Endometrial microvascular endothelial cells (primary cell): ENCODE measurements around the gene TAAR5. TPM values are rescaled to one million over a fixed set of nuclear protein-coding genes. Genes with fewer than 3 reads are reported as not detected.
"Not testable (repeated sequence)": the region's sequence is repeated elsewhere in the genome, so short reads cannot be mapped to it uniquely, and the experiment has no call there.

Experiments used
- in situ Hi-C: cut with HindIII; loops from 2 replicates; pipeline ENCODE4 v1.10.0; 2017; ENCODE audit warnings: low sequenced_read_pairs, low pct_unique_long_range_greater_than_20kb; ENCODE audit errors: inconsistent ontology term
- total RNA-seq: library from RNA; depleted of rRNA; stranded (reverse); fragments of >200 nt; gene quantifications from one replicate; pipeline ENCODE4 v1.2.3, GENCODE V29; 2015; ENCODE audit errors: inconsistent ontology term

Gene TAAR5, protein sequence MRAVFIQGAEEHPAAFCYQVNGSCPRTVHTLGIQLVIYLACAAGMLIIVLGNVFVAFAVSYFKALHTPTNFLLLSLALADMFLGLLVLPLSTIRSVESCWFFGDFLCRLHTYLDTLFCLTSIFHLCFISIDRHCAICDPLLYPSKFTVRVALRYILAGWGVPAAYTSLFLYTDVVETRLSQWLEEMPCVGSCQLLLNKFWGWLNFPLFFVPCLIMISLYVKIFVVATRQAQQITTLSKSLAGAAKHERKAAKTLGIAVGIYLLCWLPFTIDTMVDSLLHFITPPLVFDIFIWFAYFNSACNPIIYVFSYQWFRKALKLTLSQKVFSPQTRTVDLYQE
- not detected for total RNA-seq

GRCh38 chr6:132589454-132589853 is at the start of gene TAAR5:
Gene TAAR5, minus strand, starts transcription at chr6:132589741. Its CDS starts 55 bp downstream, at chr6:132589686.
- in situ Hi-C loops, result no loop called here

DNA sequence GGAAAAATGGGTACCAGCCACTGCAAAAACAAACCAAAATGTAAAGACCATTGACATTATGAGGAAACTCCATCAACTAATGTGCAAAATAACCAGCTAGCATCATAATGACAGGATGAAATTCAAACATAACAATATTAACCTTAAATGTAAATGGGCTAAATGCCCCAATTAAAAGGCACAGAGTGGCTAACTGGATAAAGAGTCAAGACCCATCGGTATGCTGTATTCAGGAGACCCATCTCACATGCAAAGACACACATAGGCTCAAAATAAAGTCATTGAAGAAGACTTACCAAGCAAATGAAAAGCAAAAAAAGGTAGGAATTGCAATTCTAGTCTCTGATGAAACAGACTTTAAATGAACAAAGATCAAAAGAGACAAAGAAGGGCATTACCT is 47.6 kb upstream of the TAAR5 start:
- in situ Hi-C loops, result not testable (repeated sequence)

DNA sequence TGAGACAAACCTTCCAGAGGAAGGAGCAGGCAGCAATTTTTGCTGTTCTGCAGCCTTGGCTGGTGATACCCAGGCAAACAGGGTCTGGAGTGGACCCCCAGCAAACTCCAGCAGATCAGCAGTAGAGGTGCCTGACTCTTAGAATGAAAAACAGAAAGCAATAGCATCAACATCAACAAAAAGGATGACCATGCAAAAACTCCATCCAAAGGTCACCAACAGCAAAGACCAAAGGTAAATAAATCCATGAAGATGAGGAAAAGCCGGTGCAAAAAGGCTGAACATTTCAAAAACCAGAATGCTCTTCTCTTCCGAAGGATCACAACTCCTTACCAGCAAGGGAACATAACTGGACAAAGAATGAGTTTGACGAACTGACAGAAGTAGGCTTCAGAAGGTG is 46.4 kb upstream of the TAAR5 start:
- in situ Hi-C loops, result not testable (repeated sequence)

- in situ Hi-C loops, result not testable (repeated sequence)
Observed at GRCh38 chr6:132635288-132635687, 45.7 kb upstream of the TAAR5 start.

- in situ Hi-C loops, result no loop called here
Observed at GRCh38 chr6:132634796-132635195, 45.3 kb upstream of the TAAR5 start.

- in situ Hi-C loops, result no loop called here
Observed at GRCh38 chr6:132633362-132633761, 43.8 kb upstream of the TAAR5 start.

DNA sequence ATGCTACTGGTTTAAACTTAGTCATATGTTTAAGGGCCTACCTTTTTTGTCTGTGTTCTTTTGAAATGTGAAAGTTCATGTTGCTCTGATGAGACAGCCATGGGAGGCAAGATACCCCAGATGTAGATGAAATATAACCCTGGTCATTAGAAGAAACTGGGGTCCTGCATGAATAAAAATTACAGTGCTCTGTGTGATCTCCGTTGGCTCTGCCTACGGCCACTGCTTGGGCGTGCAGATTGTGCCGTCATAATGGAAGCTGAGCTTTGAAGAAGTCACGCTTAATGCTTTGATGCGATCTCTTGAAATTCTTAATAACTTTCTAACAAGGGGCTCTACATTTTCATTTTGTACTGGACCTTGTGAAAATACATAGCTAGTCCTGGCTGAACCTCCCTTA is 34.6 kb upstream of the TAAR5 start, which contains the start of gene TAAR2:
TSS of gene TAAR2 (minus strand) at position 101 of the 400 bp plus-strand sequence. CDS start at position 101, 0 bp downstream.
- in situ Hi-C loops, result no loop called here

GRCh38 chr6:132623106-132623845 is 33.7 kb upstream of the TAAR5 start:
- in situ Hi-C loops, result no loop called here

DNA sequence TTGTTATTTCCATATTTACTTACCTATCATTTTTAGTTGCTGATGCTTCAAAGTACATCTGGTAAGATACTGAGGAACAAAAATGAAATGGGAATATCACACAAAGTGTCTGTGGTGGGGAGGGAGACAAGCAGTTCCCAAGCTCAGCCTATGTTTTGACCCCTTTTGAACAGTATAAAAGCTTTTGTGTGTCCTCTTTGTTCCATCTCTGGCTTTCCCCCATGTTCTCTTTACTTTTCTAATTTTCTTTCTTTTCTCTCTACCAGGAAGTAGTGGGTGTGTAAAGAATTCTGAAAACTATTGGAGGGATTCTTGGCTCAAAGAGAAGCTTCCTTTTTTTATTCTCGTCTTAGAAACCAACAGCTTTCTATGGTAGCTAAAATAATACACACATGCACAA is 27.1 kb upstream of the TAAR5 start:
- in situ Hi-C loops, result no loop called here

GRCh38 chr6:132614554-132614953 is 25.0 kb upstream of the TAAR5 start:
- in situ Hi-C loops, result no loop called here

DNA sequence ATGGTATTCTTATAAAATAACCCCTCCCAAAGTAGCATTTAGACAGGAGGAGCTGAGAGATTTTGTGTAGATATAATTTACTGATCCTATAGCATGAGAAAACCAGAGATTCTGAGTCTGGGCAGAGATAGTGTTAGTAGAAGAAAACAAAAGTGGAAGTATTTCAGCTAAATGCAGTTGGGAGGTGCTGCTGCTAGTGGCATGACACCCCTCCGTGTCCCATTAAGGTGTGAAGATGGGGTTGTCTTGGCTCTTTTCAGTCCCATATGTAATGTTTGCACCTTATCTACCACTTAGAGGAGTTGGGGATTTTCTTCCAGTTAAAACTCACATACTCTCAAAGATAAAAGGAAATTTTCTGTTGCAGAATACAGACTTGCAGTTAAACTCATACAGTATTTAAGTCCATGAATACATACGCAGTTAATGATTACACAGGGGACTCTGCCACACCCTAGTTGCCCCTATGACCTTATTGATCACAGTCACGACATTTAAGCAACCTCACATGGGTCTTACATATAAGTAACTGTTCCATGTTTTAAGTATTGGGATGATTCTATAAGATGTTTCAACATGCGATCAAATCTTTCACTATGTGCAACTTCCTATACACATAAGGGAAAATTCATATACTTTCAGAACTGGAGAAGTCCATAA is 23.0 kb upstream of the TAAR5 start:
- in situ Hi-C loops, result no loop called here

DNA sequence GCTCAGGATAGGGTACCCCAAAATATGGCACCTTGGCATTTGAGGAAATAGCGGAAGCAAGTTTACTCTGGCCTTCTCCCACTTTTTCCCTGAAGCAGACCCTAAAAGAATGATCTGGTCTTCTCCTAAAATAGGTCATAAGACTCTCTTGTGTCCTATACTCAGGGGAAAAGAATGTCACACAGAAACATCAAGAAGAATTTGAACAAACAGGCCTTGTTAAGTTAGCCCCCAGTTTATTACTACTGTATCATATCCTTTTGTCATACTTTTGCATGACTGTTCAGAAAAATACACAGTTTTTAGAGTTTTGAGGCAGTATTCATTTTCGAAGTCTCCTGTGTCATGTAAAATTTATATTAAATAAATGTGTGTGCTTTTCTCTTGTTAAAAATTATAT is 22.1 kb upstream of the TAAR5 start:
- in situ Hi-C loops, result no loop called here

GRCh38 chr6:132607544-132608233 is 18.1 kb upstream of the TAAR5 start:
- in situ Hi-C loops, result no loop called here

DNA sequence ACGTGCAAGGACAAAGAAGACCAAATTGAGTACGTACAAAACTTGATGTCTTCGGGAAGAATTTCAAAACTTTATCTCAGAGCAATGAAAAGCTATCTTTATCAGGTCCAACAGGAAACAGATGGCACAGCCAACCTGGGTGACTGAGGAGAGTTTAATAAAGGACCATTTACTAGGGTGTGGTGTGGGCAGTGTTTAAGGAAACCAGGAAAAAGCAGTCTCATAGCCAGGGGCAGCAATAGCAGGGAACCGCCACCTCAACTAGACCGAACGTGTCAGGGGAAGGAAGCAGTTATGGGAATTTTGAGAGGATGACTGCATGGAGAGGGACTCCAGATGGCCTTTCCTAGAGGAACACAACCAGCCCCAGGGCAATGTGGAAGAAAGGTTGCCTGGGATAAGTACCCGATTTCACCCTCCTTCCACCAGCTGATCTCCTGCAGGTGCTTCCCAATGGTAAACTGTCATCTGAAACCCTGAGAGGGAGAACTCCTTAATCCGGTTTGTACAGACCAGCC is 15.2 kb upstream of the TAAR5 start:
- in situ Hi-C loops, result no loop called here

DNA sequence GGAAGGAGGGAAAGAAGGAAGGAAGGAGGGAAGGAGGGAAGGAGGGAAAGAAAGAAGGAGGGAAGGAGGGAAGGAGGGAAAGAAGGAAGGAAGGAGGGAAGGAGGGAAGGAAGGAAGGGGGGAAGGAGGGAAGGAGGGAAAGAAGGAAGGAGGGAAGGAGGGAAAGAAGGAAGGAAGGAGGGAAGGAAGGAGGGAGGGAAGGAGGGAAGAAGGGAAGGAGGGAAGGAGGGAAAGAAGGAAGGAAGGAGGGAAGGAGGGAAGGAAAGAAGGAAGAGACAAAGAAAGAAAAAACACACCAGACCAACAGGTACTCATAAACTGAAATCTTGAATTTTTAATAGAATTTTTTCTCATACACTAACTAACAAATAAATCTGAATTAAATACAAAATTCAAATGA is 11.4 kb upstream of the TAAR5 start:
- in situ Hi-C loops, result not testable (repeated sequence)

DNA sequence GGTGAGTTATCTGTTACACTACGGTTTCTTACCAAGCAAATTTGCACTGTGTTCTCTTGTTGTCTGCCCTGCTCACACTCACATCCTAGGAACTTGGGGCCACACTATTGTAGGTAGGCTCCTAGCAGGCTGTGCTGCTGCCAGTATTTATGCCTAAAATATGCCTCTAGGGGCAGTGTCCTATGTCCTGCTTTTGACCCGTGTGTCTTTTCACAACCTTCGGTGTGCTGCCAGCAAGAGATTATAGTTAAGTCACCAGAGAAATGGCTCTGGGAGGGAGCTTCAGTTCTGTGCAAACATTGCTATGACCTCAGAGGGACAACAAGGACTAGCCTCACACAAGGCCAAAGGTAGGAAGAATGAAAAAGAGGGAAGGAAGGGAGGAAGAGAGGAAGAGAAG is 8.9 kb upstream of the TAAR5 start:
- in situ Hi-C loops, result no loop called here

DNA sequence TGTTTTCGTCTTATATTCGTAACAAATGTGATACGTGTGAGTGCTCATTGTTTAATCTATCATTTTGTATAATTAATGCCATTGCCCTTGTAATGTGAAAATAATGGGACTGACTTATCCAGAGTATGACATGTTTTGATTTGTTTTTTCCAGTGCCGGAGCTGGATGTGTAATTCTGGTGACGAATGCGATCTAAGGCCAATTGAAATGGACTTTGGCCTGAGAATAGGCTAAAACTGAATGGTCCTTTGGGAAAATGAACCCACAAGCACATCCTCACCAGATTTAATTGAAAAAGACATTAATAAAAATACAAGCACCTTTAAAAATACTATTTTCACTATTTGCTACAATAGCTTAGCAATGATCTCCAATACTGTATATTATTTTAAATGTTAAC is 6.7 kb upstream of the TAAR5 start:
- in situ Hi-C loops, result no loop called here

DNA sequence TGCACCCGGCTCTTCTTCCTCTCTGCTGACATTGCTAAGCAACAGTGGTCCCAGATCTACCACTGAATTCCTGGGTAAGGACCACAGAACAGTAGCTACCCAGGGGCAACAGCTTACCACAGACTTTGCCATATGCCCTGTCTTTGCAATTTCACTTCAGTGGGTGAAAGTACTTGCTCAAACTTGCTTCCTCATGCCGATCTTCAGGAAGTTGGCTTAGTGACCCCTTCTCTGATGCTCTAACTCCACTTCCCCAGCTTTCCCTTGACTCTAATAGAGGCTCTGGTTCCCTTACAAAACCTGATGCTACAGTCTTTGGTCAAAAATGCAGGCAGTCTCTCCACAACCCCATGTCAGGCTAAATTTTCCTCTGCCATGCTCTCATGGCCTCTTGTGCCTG is 3.3 kb upstream of the TAAR5 start:
- in situ Hi-C loops, result no loop called here

GRCh38 chr6:132590362-132590761 is 821 bp upstream of the TAAR5 start:
- in situ Hi-C loops, result no loop called here
